Breast epithelium (tissue), 4 donors: Measurements from ENCODE around the gene PAPPA. TPM values are rescaled to one million over a fixed set of nuclear protein-coding genes. Genes with fewer than 3 reads are reported as not detected.

ENCODE experiments used
- DNase-seq, 2 donors: peaks; one replicate each; pipeline ENCODE4 v3.0.0-alpha.2; 2019; ENCODE audit warnings: low spot score in 2 of 2
- H3K27ac ChIP-seq, 2 donors: fragments of 200-600 bp; sonication (generic) in 1 of 2; one replicate each; pipeline ENCODE4 v1.5.1; 2016 to 2019; ENCODE audit warnings: mild to moderate bottlenecking in 1 of 2
- H3K27me3 ChIP-seq, 2 donors: fragments of 200-600 bp; sonication (generic) in 1 of 2; one replicate each; pipeline versions ENCODE4 v1.5.1 to v1.6.0; 2017 to 2019; ENCODE audit warnings: control low read depth in 1 of 2, mild to moderate bottlenecking in 1 of 2
- H3K36me3 ChIP-seq: fragments of 200-600 bp; one replicate; pipeline ENCODE4 v1.5.1; 2019
- H3K4me1 ChIP-seq, 2 donors: fragments of 200-600 bp; sonication (generic); one replicate each; pipeline ENCODE4 v1.5.1; 2016 to 2019; ENCODE audit warnings: control low read depth in 1 of 2
- H3K4me3 ChIP-seq, 3 donors: fragments of 200-600 bp; sonication (generic); 1 replicate in 2 of 3; 2 replicates in 1 of 3; pipeline ENCODE4 v1.5.1; 2016 to 2019; ENCODE audit warnings: mild to moderate bottlenecking in 3 of 3, moderate library complexity in 2 of 3
- H3K9me3 ChIP-seq, 2 donors: fragments of 200-600 bp; sonication (generic) in 1 of 2; one replicate each; pipeline ENCODE4 v1.5.1; 2016 to 2019; ENCODE audit warnings: control low read depth in 1 of 2
- POLR2A ChIP-seq: fragments of 450-650 bp; IDR thresholded peaks from one replicate; pipeline ENCODE4 v1.6.1; 2016; ENCODE audit warnings: antibody characterized with exemption, mild to moderate bottlenecking, moderate library complexity
- POLR2AphosphoS5 ChIP-seq, 3 donors: sonication (generic); formaldehyde crosslinking; IDR thresholded peaks; one replicate each; pipeline ENCODE4 v1.6.1; 2017; ENCODE audit warnings: antibody characterized with exemption in 3 of 3
- intact Hi-C: fragments of 100-400 bp; cut with DNase I; formaldehyde crosslinking; loops from one replicate; pipeline ENCODE4 v1.15.1; 2023; ENCODE audit warnings: low total_unique reads
- total RNA-seq, 3 donors: library from RNA; depleted of rRNA; stranded (reverse); fragments of >200 nt; gene quantifications; one replicate each; pipeline ENCODE4 v1.1.0, GENCODE V29; 2016
- TF ChIP-seq, protein P1 (sequence below), 3 donors: fragments of 450-650 bp; IDR thresholded peaks; one replicate each; pipeline ENCODE4 v1.5.1; 2016 to 2017; ENCODE audit warnings: antibody characterized with exemption in 3 of 3, mild to moderate bottlenecking in 3 of 3, moderate library complexity in 3 of 3

Gene PAPPA
- total RNA-seq, 3 donors from 2014 or later, result 2.6 to 3.4 (median 3.4) TPM

- Histone ChIP-seq H3K27ac (peak overlapping the region; percentile 66 to 73), H3K27me3 (peaks cover 0 to 4% of the 10 kb centered on the region in 2 donors), H3K4me3 (peak overlapping the region; percentile 52 to 78 (median 58)), H3K9me3 (no peaks in the 10 kb centered on the region), H3K4me1 (no peaks in the 10 kb centered on the region), H3K36me3 (no peaks in the 10 kb centered on the region)
- intact Hi-C loops, result no loop called here
- no peak for DNase-seq
- TF ChIP-seq POLR2AphosphoS5 (IDR thresholded peaks at IDR 0.05) (no peak), POLR2A (no peak)
- TF ChIP-seq, protein P1, sequence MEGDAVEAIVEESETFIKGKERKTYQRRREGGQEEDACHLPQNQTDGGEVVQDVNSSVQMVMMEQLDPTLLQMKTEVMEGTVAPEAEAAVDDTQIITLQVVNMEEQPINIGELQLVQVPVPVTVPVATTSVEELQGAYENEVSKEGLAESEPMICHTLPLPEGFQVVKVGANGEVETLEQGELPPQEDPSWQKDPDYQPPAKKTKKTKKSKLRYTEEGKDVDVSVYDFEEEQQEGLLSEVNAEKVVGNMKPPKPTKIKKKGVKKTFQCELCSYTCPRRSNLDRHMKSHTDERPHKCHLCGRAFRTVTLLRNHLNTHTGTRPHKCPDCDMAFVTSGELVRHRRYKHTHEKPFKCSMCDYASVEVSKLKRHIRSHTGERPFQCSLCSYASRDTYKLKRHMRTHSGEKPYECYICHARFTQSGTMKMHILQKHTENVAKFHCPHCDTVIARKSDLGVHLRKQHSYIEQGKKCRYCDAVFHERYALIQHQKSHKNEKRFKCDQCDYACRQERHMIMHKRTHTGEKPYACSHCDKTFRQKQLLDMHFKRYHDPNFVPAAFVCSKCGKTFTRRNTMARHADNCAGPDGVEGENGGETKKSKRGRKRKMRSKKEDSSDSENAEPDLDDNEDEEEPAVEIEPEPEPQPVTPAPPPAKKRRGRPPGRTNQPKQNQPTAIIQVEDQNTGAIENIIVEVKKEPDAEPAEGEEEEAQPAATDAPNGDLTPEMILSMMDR (IDR thresholded peaks at IDR 0.05), result no peak
These were observed 2.1 kb downstream of the PAPPA start for GRCh38 chr9:116155698-116156039.

GRCh38 chr9:116156621-116157314, 3.2 kb downstream of the PAPPA start:
- H3K36me3 ChIP-seq, result no peaks in the 10 kb centered on the region
- peak in 1 of 3 donors; percentile 14 for TF ChIP-seq POLR2AphosphoS5 (IDR thresholded peaks at IDR 0.05)
- TF ChIP-seq, protein P1 (IDR thresholded peaks at IDR 0.05), result no peak
- TF ChIP-seq POLR2A, result no peak
- no peaks in the 10 kb centered on the region for H3K9me3 ChIP-seq
- intact Hi-C loops, result no loop called here
- H3K27me3 ChIP-seq, result peaks cover 0 to 4% of the 10 kb centered on the region in 2 donors
- H3K4me3 ChIP-seq, result peak overlapping the region; percentile 10 to 40 (median 17)
- no peak for DNase-seq
- H3K27ac ChIP-seq, result peak overlapping the region; percentile 43 to 68
- H3K4me1 ChIP-seq, result no peaks in the 10 kb centered on the region

DNA sequence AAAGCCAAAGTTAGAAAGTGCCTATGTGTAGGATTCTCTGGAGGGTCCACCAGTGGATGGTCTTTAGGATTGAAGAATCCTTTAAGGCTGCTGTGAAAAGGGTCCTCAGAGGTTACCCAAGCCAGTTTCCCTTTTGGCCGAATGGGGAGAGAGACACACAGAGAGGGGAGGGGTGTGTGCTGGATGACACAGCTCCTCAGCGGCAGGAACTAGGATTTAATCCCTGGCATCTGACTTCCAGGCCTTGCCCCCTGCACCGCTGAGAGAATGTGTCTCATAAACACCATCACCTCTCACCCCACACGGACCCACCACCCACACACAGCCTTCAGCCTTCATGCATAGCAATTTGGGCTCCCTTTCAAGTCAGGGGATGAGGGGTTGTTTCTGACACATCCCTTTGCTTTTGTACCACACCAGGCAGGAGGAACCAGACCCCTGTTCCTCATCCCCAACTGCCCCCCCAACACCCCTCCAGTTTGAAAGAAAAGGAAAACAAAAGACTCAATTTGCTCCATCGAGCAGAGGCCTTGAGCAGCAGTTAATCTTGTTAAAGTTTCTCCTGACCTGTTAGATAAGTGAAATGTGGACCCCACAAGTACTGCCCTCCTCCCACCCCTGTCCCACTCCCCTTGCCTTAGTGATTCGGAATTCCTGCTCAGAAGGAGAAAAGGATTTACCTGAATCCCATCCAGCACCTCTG, 4.0 kb downstream of the PAPPA start:
- peak overlapping the region; percentile 43 to 53 for H3K27ac ChIP-seq
- intact Hi-C loops, result no loop called here
- no peaks in the 10 kb centered on the region for H3K9me3 ChIP-seq

DNA sequence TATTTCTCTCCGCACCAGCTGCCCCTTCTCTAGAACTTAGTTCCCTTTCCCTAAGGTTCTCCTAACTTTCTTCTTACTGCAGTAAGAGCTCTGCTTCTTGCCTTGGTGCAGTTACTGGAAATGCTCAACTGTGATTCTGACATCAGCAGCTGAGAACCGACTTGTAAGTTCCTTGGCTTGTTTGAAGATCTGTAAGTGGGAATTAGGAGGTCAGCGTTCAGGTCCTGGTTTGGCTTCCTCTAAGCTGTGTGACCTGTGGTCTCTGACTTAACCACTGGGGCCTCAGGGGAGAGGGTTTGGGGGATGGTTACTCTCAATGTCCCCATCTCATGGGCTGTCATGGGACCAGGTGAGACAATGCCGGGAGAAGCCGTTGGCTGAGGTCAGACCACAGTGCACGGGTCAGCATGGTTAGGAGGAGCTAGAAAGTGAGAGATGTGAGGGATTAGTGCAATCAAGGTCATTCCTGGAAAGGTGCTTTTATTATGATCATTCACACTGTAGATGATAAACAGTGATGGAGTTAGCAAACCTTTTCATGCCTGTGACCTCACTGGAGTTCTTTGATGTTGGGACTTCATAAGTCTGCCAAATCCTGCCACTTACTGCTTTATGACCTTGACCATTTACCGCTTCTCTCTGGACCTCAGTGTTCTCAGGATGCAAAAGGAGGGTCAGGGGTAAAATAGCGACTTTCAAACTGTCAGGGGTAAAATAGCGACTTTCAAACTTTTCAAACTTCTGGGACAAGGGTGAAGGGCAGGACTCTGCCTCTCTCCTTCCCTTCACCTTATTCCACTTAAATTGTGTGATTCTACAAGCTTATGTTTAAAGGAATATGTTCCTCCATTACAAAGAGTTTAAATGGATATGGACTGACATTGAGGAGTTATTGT, 7.3 kb downstream of the PAPPA start:
- no peak for DNase-seq
- H3K4me3 ChIP-seq, result no peak overlapping the region
- TF ChIP-seq POLR2AphosphoS5 (IDR thresholded peaks at IDR 0.05), result no peak
- TF ChIP-seq, protein P1 (IDR thresholded peaks at IDR 0.05), result no peak
- TF ChIP-seq POLR2A, result no peak
- intact Hi-C loops, result no loop called here
- no peak overlapping the region for H3K27ac ChIP-seq
- H3K36me3 ChIP-seq, result no peaks in the 10 kb centered on the region
- H3K9me3 ChIP-seq, result no peaks in the 10 kb centered on the region
- no peaks in the 10 kb centered on the region for H3K27me3 ChIP-seq
- H3K4me1 ChIP-seq, result no peaks in the 10 kb centered on the region

More for the DNA sequence above, 4.0 kb downstream of the PAPPA start:
- DNase-seq, result no peak
- TF ChIP-seq POLR2A (no peak), POLR2AphosphoS5 (IDR thresholded peaks at IDR 0.05) (no peak)
- TF ChIP-seq, protein P1 (IDR thresholded peaks at IDR 0.05), result no peak
- Histone ChIP-seq H3K4me3 (peak overlapping the region in 1 of 3 donors; percentile 16), H3K4me1 (no peaks in the 10 kb centered on the region), H3K27me3 (peaks cover 0 to 4% of the 10 kb centered on the region in 2 donors), H3K36me3 (no peaks in the 10 kb centered on the region)
